GM18505 (cell line): ENCODE results near the gene KCNG2.

Source experiments
- ATAC-seq: cut with Tn5 transposase; IDR thresholded peaks from one replicate; pipeline ENCODE4 v1.9.1; 2021; ENCODE audit not compliant: unreplicated experiment
- POLR2A ChIP-seq: IDR thresholded peaks from 4 replicates; pipeline ENCODE4 v1.6.1; 2011; ENCODE audit warnings: borderline replicate concordance; ENCODE audit not compliant: insufficient read depth, insufficient read length; ENCODE audit errors: extremely low read depth

KCNG2 gene

DNA sequence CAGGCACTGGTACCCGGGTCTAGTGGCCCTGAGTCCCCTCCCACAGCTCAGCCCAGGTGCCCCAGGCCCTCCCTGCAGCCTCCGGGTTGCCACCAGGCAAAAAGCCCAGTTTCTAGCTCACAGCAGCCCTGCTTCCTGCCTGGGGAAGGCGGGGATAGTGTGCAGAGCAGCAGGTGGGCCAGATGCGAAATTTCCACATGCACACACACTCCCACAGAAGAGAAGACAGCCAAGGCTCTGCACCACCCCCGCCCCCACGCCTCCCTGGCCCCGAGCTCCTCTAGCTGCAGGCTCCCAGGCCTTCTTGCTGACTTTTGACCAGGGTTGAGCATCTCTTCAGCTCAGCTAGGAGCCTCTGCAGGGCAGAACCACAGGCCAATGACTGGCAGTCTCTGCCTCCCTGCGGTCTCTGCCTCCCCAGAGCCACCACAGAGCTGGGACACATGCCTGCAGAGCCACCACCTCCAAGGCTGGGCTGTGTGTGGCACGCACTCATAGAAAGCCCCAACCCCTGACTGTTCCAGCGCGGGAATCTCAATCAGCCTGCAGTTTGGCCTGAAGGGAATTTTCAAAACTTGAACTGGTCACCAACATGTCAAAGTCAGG lies 146.5 kb downstream of the KCNG2 start:
- TF ChIP-seq POLR2A: no peak
- no peak for ATAC-seq

DNA sequence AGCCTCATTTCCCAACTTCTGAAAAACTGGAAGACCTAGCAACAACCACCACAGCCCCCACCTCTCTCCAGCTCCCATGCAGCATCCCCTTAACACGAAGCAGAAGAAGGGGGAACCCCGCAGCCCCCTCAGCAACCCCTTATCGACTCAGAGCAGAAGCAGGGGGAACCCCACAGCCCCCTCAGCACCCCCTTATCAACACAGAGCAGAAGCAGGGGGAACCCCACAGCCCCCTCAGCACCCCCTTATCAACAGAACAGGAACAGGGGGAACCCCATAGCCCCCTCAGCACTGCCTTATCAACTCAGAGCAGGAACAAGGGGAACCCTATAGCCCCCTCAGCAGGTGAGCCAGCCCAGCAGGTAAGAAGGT lies 147.0 kb downstream of the KCNG2 start:
- no peak for TF ChIP-seq POLR2A
- no peak for ATAC-seq

DNA sequence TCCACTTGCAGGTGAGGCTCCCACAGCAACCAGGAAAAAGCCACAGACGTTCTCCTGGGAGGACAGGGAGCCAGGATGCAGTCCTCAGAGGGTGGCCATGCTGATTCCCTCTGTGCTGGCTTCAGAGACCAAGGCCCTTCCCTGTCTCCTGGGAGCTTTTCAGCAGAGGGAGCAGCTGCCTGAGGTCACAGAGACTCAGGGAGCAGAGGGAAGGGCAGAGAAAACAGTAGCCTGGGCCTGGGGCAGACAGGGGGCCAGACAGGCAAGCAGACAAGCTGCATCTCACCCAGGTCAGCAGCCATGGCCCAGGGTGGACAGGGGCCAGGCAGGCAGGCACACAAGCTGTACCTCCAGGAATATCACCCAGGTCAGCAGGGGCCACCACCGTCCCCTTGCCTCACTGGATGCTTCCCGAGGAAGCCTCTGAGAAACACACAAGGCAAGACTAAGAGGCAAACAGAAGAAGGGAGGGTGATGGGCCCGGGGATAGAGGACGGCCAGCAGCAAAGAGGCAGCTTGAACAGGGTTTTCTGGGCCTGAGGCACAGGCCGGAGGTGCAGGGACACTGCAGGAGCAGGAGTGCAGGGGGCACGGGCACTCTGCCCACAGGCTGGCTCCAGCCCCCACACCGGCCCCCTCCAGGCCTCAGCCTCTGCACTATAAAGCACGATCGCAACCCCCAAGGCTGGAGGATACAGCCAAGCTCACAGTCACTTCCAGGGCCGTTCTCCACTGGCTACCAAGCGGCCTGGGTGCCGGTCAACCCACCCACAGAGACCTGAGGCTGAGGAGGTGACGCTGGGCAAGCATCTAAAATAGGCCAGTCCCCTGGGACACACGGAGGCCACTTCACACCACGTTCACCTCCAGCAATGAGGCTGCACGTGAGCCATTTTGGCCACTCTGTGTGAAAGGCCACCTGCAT lies 147.6 kb downstream of the KCNG2 start:
- no peak for ATAC-seq
- TF ChIP-seq POLR2A: no peak

DNA sequence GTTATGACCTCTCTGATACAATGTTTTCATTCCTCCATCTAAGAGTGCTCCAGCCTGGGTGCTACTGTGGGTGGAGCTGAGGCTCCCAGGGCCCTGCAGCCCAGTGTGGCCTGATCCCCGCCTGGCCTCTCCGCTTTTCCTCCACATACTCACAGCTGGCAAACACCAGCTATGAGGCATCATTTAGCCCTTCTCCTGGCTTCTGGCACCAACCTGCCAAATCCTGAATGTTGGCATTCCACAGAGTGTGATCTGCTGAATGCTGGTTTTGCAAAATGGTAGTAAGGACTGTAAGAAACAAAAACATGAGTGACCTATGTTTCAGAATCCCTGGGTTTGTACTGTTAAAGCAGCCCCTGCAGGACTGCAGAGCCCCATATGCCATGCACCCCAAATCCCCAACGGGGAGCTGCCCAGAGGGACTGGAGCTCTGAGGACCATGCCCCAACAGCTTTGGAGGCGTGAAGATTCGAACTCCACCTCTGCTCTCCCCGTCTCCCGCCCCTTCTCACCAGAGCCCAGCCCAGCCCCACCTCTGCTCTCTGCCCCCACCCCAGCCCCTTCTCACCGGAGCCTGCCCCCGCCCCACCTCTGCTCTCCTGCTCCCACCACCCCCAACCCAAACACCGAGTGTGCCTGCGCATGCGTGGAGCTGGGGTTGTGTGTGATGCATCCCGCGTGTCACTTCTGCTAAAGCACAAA lies 149.5 kb downstream of the KCNG2 start:
- no peak for ATAC-seq
- no peak for TF ChIP-seq POLR2A

DNA sequence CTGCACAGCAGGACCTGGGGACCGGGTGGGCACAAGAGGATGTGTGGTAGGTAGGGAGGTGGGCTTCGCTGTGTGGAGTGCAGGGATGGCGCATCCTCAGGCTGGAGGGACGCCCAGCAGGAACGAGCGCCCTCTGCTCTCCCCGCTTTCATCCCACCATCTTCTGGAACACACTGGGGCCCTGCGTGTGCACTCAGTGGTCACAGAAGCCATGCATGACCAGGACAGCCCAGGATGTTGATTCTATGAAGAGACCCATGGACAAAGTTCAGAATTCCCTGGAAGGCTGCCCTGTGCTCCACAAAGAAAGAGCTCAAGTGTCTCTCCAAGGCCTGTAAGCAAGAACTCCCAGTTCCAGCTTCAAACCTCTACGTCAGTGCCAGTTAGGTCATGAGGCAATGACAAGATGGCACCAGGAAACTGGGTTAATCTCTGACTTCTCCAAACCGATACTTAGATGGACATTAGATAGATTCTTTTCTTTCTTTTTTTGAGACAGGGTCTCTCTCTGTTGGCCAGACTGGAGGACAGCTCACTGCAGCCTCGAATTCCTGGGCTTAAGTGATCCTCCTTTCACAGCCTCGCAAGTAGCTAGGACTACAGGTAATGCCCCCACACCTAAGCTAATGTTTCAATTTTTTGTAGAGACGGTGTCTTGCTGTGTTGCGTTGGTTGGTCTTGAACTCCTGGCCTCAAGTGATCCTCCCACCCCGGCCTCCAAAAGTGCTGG lies 150.3 kb downstream of the KCNG2 start:
- TF ChIP-seq POLR2A: no peak
- ATAC-seq: no peak

DNA sequence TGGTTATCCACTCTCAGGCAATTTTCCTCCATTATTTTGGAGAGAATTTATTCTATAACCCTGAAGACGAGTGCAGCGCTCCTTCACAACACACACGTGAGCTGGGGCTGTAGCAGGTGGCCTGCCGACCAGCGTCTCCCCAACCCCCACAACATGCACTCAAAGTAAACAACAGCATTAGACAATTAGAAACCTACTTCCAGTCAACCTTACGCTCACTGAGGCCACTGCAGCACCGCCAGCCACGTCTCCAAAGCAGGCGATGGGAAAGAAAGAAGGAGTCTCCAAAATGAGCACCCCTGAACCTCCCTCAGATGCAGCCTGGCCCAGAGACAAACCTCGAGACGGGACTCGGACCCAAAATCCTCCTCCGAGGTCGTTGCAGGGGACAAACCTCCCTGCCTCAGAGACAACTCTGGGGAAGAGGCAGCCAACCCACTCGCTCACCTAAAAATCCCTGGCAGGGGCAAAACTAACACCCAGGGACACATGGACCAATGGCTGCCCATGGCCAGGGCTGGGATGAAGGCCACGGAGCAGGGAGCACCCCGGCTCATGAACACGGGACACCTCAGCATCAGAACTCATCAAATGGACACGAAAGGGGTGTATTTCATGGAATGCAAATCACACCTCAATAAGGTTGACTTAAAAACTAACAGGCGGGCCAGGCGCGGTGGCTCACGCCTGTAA lies 151.1 kb downstream of the KCNG2 start:
- no peak for TF ChIP-seq POLR2A
- ATAC-seq: no peak
